Adipose tissue (tissue), 3 donors: ENCODE measurements around the gene CGNL1. TPM values are rescaled to one million over a fixed set of nuclear protein-coding genes. Genes with fewer than 3 reads are reported as not detected.

Experiments used
- H3K27ac ChIP-seq: one replicate; pipeline ENCODE4 v1.5.1; 2013; ENCODE audit warnings: low read depth, low read length
- WGBS, 3 donors: extraction: QIAGEN DNeasy Blood & Tissue Kit; methylation state at CpG; one replicate each; pipeline ENCODE4 v1.1.7; 2013; 5-methylcytosine and 5-hydroxymethylcytosine counted together
- polyA plus RNA-seq, 3 donors: library from polyadenylated mRNA; stranded (reverse); fragments of 200-250 nt; gene quantifications; one replicate each; pipeline ENCODE4 v1.2.3, GENCODE V29; 2013
- donor health status: healthy with polysubstance abuse.
- donor health status: Bipolar disorder and iron deficiency.
- donor health status: healthy.

CGNL1 gene
- polyA plus RNA-seq, 3 donors, result 2.2 to 12.9 (median 10.3) TPM

- H3K27ac ChIP-seq, result no peak overlapping the region
- 75 to 84% (median 83%) methylated on average over 4 of the region's 4 CpGs for WGBS, 3 donors
These were observed 92.2 kb downstream of the CGNL1 start for GRCh38 chr15:57468486-57468885.

DNA sequence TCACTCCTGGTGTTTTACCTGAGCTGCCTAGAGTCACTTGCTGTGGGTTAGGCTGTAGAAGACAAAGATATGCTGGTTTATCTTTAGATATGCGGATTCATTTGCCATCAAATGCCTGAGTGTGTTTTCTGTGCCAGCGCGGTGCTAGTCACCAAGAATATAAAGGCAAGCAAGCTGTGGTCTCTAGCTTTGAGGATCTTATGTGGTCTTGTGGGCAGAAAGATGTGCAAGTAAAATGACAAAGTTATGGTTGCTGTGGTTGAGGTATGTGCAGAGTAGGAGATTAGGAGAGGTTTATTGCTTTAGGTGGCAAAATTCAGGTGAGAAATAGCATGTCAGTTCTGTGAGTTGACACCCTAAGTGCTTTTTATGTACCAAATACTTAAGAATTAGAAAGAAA, 94.2 kb downstream of the CGNL1 start:
- WGBS, 3 donors, result 89 to 99% (median 91%) methylated on average over 3 of the region's 3 CpGs
- H3K27ac ChIP-seq, result no peak overlapping the region

DNA sequence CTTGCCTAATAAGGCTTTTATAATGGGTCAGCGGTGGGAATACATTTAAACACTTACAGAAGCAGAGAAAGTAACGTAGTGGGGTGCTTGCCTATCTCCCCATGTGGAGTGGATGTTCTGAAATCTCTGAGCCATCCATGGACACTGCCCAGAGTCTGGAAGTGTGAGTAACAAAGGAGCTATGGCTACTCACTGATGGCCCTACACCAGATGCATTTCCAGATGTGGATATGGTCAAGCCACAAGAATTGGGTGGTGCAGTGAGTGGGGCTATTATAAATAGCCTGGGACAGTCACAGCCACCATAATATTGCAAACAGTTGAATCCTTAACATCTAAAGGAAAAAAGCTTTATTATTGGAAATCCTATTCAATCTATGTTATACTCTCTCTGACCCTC, 96.6 kb downstream of the CGNL1 start:
- H3K27ac ChIP-seq, result no peak overlapping the region
- WGBS, 3 donors, result 86 to 98% (median 96%) methylated on average over 2 of the region's 2 CpGs

- 50 to 69% (median 67%) methylated on average over 5 of the region's 5 CpGs for WGBS, 3 donors
- no peak overlapping the region for H3K27ac ChIP-seq
These were observed 100.2 kb downstream of the CGNL1 start for GRCh38 chr15:57476533-57476975.

- H3K27ac ChIP-seq, result no peak overlapping the region
- 28 to 82% (median 77%) methylated on average over 9 of the region's 9 CpGs for WGBS, 3 donors
These were observed 101.6 kb downstream of the CGNL1 start for GRCh38 chr15:57477736-57478522.

DNA sequence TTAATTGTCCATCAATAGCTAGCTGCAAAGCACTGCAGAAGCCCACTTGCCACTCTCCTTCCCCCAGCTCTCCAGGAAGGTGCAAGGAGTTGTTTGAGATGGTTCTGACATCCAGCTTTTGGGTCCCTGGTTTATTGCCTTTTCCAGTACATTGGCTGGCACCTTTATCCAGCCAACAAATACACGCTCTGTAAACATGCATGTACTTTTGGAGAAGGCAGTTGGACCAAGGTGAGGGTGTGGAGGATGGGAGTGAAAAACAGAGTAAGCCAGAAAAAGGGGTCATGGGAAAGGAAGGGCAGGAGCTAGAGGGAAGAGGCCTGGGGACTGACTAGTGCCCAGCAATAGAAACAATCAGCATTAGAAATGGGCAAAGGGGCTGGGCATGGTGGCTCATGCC, 102.7 kb downstream of the CGNL1 start:
- 38 to 96% (median 95%) methylated on average over 1 of the region's 1 CpG for WGBS, 3 donors
- no peak overlapping the region for H3K27ac ChIP-seq

DNA sequence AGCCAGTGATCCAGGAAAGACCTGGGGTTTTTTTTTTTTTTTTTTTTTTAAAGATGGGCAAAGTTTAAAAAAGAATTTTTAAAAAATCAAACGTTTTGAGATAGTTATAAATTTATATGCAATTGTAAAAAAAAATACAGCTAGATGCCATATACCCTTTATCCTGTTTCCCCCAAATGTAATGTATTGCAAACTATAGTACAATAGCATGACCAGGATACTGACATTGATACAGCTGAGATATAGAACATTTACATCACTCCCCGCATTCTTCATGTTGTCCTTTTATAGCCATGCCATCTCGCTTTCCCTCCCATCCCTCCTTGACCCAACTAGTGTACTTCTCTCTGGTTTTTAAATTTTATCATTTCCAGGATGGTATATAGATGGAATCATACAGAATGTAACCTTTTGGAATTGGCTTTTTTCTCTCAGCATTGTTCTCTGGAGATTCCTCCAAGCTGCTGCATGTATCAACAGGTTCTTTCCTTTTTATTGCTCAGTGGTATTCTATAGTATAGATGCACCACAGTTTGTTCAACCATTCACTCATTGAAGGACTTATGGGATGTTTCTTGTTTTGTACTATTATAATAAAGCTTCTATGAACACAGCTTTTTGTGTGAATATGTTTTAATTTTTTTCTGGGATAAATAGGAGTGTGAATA, 104.9 kb downstream of the CGNL1 start:
- H3K27ac ChIP-seq, result no peak overlapping the region
- WGBS, 3 donors, result 82 to 88% (median 87%) methylated on average over 3 of the region's 3 CpGs

- no peak overlapping the region for H3K27ac ChIP-seq
- WGBS, 3 donors, result 22 to 46% (median 36%) methylated on average over 2 of the region's 2 CpGs
These were observed 109.6 kb downstream of the CGNL1 start for GRCh38 chr15:57485869-57486268.

DNA sequence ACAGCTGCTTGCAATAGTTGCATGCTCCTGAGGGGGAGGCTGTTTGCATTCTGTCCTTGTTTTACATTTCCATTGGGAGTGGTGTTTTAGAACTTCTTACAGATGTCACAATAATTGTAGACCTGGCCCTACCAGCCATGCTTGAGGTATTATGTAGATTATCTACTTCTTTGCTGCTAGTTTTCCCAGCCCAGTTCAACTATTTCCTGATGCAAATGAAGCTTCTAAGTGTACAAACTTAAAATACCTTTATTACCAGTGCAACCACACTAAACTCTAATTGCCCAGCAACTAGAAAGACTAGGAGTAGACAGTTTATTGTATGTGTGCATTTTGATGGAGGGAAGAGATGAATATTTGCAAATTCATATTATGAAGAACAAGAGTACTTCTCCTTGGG, 110.5 kb downstream of the CGNL1 start:
- H3K27ac ChIP-seq, result no peak overlapping the region

DNA sequence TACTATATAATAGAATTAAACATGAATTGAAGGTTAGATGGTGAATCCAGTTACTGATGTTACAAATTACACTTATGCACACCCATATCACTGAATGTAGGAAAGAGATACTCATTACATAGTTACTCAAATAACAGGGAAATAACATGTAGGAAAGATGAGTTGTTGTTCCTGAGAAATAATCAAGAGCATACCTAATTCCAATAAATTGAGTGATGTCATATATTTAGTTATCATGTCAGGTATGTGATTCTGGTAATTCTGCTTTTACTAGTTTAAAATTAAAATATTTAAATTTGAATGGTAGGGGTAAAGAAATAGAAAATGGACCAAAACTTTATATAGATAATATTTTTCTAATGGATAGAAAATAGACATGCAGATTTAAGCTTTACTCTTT, 112.8 kb downstream of the CGNL1 start:
- H3K27ac ChIP-seq, result no peak overlapping the region

DNA sequence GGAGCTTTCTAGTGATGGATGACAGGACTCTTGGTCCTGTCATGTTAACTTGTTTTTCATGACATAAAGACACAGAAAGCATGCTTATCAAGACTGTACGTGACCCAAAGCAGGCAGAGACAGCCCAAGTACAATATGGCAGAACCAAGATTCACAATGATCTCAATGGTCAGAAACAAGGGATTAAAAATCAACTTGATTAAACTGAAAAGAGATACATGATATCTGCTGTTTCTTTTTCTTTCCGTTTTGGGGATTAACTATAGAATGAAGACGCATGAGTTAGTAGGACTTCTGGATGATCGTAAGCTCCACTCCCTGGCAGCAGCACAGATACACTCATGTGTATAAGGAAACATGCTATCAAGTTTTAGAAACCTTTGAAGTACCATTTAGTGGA, 117.0 kb downstream of the CGNL1 start:
- WGBS, 3 donors, result 91 to 97% (median 96%) methylated on average over 4 of the region's 4 CpGs

GRCh38 chr15:57494581-57494980, 118.3 kb downstream of the CGNL1 start:
- no peak overlapping the region for H3K27ac ChIP-seq
- WGBS, 3 donors, result 67 to 86% (median 68%) methylated on average over 4 of the region's 4 CpGs

More for the DNA sequence above, 117.0 kb downstream of the CGNL1 start:
- H3K27ac ChIP-seq, result no peak overlapping the region

GRCh38 chr15:57495041-57495440, 118.7 kb downstream of the CGNL1 start:
- 37 to 61% (median 53%) methylated on average over 2 of the region's 2 CpGs for whole genome bisulfite sequencing, 3 donors
- no peak overlapping the region for H3K27ac ChIP-seq

DNA sequence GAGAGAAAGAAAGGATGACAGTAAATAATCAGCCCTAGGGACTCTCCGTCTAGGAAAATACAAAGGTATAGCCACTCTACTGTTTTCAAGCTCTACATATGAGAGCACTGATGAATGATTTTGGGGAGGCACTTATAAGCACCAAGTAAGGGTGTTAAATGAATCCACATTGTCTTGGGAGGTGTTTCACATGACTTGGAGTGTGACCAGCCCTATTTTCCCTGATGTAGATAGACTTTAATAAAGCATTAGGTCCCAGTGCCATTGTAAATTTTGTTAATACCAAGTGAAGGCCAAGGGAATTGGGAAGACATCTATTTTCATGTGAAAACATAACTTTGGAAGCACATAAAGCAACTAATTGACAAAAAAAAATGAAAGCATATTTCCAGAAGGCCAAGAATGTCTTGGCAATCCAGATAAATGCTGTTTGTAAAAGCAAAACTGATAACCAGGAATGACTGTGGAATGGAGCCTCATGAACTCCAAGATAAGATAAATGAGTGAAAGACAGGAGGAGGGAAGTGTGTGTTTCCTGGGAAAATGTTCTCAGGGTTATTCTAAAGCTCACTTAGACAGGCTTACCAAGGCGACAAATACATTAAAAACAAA, 119.4 kb downstream of the CGNL1 start:
- 50 to 77% (median 73%) methylated on average over 2 of the region's 2 CpGs for WGBS, 3 donors
- H3K27ac ChIP-seq, result no peak overlapping the region

- H3K27ac ChIP-seq, result no peak overlapping the region
- WGBS, 3 donors, result 96 to 100% (median 98%) methylated on average over 1 of the region's 1 CpG
These were observed 120.3 kb downstream of the CGNL1 start for GRCh38 chr15:57496594-57496945.

DNA sequence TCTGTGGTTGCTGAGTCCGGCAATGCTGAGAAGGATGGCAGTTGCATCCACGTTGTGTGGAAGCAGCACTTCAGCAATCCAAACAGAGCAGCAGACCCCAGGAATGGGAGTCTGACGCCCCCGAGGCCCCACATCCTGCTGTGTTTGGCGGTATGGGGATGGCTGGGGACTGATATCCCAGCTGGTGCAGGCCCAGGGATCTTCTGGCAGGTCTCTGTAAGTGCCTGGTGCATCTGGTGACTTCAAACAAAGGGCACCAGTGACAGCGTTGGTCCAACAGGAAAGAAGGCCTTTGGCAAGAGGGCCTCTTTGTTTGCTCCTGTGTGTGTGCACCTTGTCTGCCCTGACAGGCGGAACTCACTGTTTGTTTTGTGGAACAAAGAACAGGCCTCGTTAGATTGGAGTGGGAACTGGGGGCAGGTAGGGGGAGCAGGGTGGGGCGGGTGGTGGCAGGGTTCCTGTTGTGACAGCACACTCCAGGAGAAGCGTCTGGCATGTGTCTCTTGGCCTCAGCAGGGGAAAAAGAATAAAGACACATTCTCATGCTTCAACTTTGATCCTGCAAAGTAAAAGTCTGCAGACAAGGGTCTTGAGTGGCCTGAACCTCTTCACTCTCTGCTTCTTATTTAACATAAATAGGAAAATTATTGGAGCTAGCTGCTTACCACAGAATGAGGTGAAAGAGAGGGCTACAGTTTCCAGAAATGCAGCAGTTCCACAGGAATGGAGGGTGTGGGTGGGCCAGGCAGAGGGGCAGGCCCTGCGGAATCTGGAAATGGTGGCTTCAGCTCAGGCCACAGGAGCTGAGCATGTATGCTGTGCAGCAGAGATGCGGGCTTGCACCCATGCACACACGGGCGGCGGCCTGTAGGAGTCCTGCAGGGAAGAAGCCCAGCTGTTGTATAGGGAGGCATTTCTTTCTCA, 120.9 kb downstream of the CGNL1 start:
- no peak overlapping the region for H3K27ac ChIP-seq
- WGBS, 3 donors, result 54 to 82% (median 81%) methylated on average over 15 of the region's 15 CpGs

DNA sequence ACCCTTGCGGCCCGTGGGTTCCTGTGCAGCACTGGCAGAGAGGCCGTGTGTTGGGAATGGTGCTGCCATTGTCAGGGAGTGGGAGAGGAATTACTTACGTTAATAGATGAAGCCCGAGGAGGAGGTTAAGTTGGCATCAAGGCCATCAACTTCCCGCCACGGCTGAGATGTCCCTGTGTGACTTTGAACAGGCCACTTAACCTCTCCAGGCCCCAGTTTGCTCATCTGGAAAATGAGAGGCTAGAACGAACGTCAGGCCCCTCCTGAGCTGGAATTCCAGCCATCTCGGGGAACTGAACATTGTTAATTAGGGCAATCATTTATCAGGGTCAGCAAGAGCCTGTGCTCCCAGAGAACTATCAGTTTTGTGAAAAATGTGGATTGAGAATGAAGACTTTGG, 124.0 kb downstream of the CGNL1 start:
- 56 to 79% (median 71%) methylated on average over 10 of the region's 10 CpGs for WGBS, 3 donors
- no peak overlapping the region for H3K27ac ChIP-seq

DNA sequence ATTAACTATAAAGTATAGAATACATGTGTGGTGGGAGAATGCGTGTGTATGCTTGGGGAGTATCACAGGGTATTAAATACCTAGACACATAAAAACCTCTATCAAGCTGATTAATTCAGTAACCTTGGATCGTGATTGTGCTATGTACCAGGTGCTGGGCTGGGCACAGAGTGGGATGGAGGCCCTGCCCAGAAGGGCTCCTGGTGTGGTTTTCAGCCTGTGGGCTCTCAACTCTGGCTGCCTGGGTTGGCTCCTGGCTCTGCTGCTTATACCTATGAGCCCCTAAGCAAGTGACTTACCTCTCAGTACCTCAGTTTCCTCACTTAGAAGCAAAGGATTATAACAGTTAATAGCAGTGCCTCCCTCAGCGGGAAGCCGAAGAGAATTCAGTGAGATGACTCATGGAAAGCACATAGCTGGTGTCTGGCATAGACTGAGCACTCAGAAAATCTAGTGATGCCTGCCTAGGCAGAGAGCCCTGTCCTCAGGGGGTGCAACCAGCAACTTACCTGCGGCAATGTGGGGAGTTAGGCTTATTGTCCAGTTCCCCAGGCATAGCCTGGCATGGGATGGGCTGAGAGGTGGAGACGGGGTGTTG, 124.8 kb downstream of the CGNL1 start:
- WGBS, 3 donors, result 61 to 93% (median 86%) methylated on average over 5 to 6 of the region's 6 CpGs
- no peak overlapping the region for H3K27ac ChIP-seq
